ENCODE data around the gene CCDC88B. TPM values are rescaled to one million over a fixed set of nuclear protein-coding genes. Genes with fewer than 3 reads are reported as not detected.

Gene CCDC88B
- total and polyA plus RNA-seq, 10 of the 15 experiments (the other 5 are each of a cell fraction or from before 2014, with no cell fraction given), result 0.24 to 66.0 (median 19.2) TPM

- no peaks in the 10 kb centered on the region for H3K4me1 ChIP-seq (ENCODE audit: control insufficient read depth, insufficient read depth, low read length)
- no peak for FAIRE-seq
- H4K20me1 ChIP-seq (ENCODE audit: control insufficient read depth, insufficient read depth), result no peaks in the 10 kb centered on the region
- no peak overlapping the region for H3K27ac ChIP-seq (ENCODE audit: control insufficient read depth, insufficient read depth)
- no peak for DNase-seq (ENCODE audit: low read depth, low spot score)
- SMC1A ChIA-PET (ENCODE audit: uncharacterized antibody, unreplicated experiment), result no interaction called here
- peaks cover 0 to 2% of the 10 kb centered on the region in 2 experiments; a peak in 2 of 4 replicates for H3K27me3 ChIP-seq (replicated peaks in 1 of 2; ENCODE audit: control insufficient read depth in 2 of 2, insufficient read depth in 2 of 2, low read length in 1 of 2)
- H3K4me3 ChIP-seq, result no peak overlapping the region
- H3K36me3 ChIP-seq (ENCODE audit: control insufficient read depth in 2 of 2, insufficient read depth in 2 of 2, low read length in 1 of 2), result no peaks in the 10 kb centered on the region
- RAD21 ChIA-PET (ENCODE audit: unreplicated experiment), result no interaction called here
- TF ChIP-seq CHD2 (IDR thresholded peaks at IDR 0.05; ENCODE audit: borderline replicate concordance, low read depth, low read length), result no peak
- H3K9me3 ChIP-seq (replicated peaks; ENCODE audit: control insufficient read depth, insufficient read depth, low read length), result no peaks in the 10 kb centered on the region
- intact Hi-C loops (cut with micrococcal nuclease; ENCODE audit: unreplicated experiment) (no loop called here), in situ Hi-C loops (cut with MboI) (no loop called here)
- H3K4me2 ChIP-seq (ENCODE audit: control insufficient read depth, insufficient read depth), result no peak overlapping the region
- ATAC-seq, result no peak
- no peak overlapping the region for H2AFZ ChIP-seq (ENCODE audit: control insufficient read depth, low read depth, low read length)
- 13% methylated on average over 6 of the region's 6 CpGs for WGBS (ENCODE audit: insufficient coverage, insufficient replicate concordance, low lambda C conversion rate, missing lambda C conversion rate)
- BruUV-seq (replicated peaks), result no TSS peak
- no peak overlapping the region for H3K9ac ChIP-seq (ENCODE audit: control insufficient read depth, insufficient read depth, low read length)
- POLR2A ChIA-PET, result no interaction called here
- H3K79me2 ChIP-seq (ENCODE audit: control insufficient read depth, insufficient read depth, low read length), result no peaks in the 10 kb centered on the region
- CTCF ChIA-PET, result interaction anchor here (1.3 kb wide), 1 partner anchor 38 kb away, joined by 3 read pairs; no protein-coding TSS in a partner anchor
Observed at GRCh38 chr11:64381350-64381749, 41.3 kb downstream of the CCDC88B start.

- Histone ChIP-seq H3K27ac (ENCODE audit: control insufficient read depth, insufficient read depth) (no peak overlapping the region), H3K79me2 (ENCODE audit: control insufficient read depth, insufficient read depth, low read length) (no peaks in the 10 kb centered on the region), H3K4me3 (no peak overlapping the region), H3K36me3 (ENCODE audit: control insufficient read depth in 2 of 2, insufficient read depth in 2 of 2, low read length in 1 of 2) (no peaks in the 10 kb centered on the region), H4K20me1 (ENCODE audit: control insufficient read depth, insufficient read depth) (no peaks in the 10 kb centered on the region), H3K9me3 (replicated peaks; ENCODE audit: control insufficient read depth, insufficient read depth, low read length) (no peaks in the 10 kb centered on the region), H2AFZ (ENCODE audit: control insufficient read depth, low read depth, low read length) (no peak overlapping the region), H3K4me2 (ENCODE audit: control insufficient read depth, insufficient read depth) (no peak overlapping the region), H3K9ac (ENCODE audit: control insufficient read depth, insufficient read depth, low read length) (no peak overlapping the region), H3K27me3 (replicated peaks in 1 of 2; ENCODE audit: control insufficient read depth in 2 of 2, insufficient read depth in 2 of 2, low read length in 1 of 2) (peaks cover 0 to 2% of the 10 kb centered on the region in 2 experiments; a peak in 2 of 4 replicates), H3K4me1 (ENCODE audit: control insufficient read depth, insufficient read depth, low read length) (no peaks in the 10 kb centered on the region)
- in situ Hi-C loops (cut with MboI) (no loop called here), intact Hi-C loops (cut with micrococcal nuclease; ENCODE audit: unreplicated experiment) (no loop called here)
- ChIA-PET POLR2A (interaction anchor here (0.6 kb wide), 1 partner anchor 369 kb away, joined by 3 read pairs; no protein-coding TSS in a partner anchor), RAD21 (ENCODE audit: unreplicated experiment) (no interaction called here), SMC1A (ENCODE audit: uncharacterized antibody, unreplicated experiment) (no interaction called here), CTCF (no interaction called here)
- FAIRE-seq, result no peak
- no peak for ATAC-seq
- no peak for DNase-seq (ENCODE audit: low read depth, low spot score)
- no TSS peak for BruUV-seq (replicated peaks)
- WGBS (ENCODE audit: insufficient coverage, insufficient replicate concordance, low lambda C conversion rate, missing lambda C conversion rate), result 25% methylated on average over 6 of the region's 6 CpGs
- no peak for TF ChIP-seq TCF3 (IDR thresholded peaks at IDR 0.05; ENCODE audit: borderline replicate concordance, insufficient read depth, low read depth, low read length)
- TF ChIP-seq SREBF1 (IDR thresholded peaks at IDR 0.05; ENCODE audit: low read length), result no peak
- no peak for TF ChIP-seq CREM (IDR thresholded peaks at IDR 0.05; ENCODE audit: low read depth)
- TF ChIP-seq ZNF592 (IDR thresholded peaks at IDR 0.05), result no peak
- TF ChIP-seq CBFB (IDR thresholded peaks at IDR 0.05; ENCODE audit: low read depth), result no peak
- no peak for TF ChIP-seq ZBTB11 (CRISPR knock-in tag; IDR thresholded peaks at IDR 0.05)
- no peak for TF ChIP-seq JUND (IDR thresholded peaks at IDR 0.05; ENCODE audit: low read depth, low read length)
- TF ChIP-seq CREB1 (IDR thresholded peaks at IDR 0.05; ENCODE audit: low read depth), result no peak
- TF ChIP-seq MTA2 (IDR thresholded peaks at IDR 0.05; ENCODE audit: low read depth), result no peak
Observed at GRCh38 chr11:64382047-64382446, 42.0 kb downstream of the CCDC88B start.
